Heart right ventricle (tissue), 16 donors: ENCODE data around the gene SUSD2. TPM values are rescaled to one million over a fixed set of nuclear protein-coding genes. Genes with fewer than 3 reads are reported as not detected.
"Not testable (repeated sequence)": the region's sequence is repeated elsewhere in the genome, so short reads cannot be mapped to it uniquely, and the experiment has no call there.

Experiments
- ATAC-seq, 8 donors: fragments of 200-7000 bp; cut with Tn5 transposase; one replicate each; pipeline ENCODE4 v1.9.1; 2020; ENCODE audit warnings: mild to moderate bottlenecking in 8 of 8, moderate library complexity in 8 of 8, moderate number of reproducible peaks in 1 of 8
- DNase-seq, 2 donors: peaks; one replicate each; pipeline ENCODE4 v3.0.0-alpha.2; 2020
- H3K27ac ChIP-seq, 10 donors: fragments of 200-600 bp; sonication (generic) in 2 of 10; one replicate each; pipeline versions ENCODE4 v1.5.0 to v1.8.0; 2020 to 2022; ENCODE audit warnings: mild to moderate bottlenecking in 3 of 10
- H3K27me3 ChIP-seq, 7 donors: fragments of 200-600 bp; one replicate each; pipeline ENCODE4 v1.8.0; 2021 to 2022; ENCODE audit warnings: mild to moderate bottlenecking in 2 of 7
- H3K36me3 ChIP-seq, 9 donors: fragments of 200-600 bp; sonication (generic) in 1 of 9; one replicate each; pipeline versions ENCODE4 v1.5.0 to v1.8.0; 2020 to 2022; ENCODE audit warnings: mild to moderate bottlenecking in 2 of 9
- H3K4me1 ChIP-seq, 9 donors: fragments of 200-600 bp; sonication (generic) in 1 of 9; one replicate each; pipeline versions ENCODE4 v1.5.0 to v1.8.0; 2020 to 2022; ENCODE audit warnings: mild to moderate bottlenecking in 4 of 9
- H3K4me3 ChIP-seq, 10 donors: fragments of 200-600 bp; sonication (generic) in 2 of 10; one replicate each; pipeline versions ENCODE4 v1.5.0 to v1.8.0; 2020 to 2022; ENCODE audit warnings: mild to moderate bottlenecking in 7 of 10, moderate library complexity in 2 of 10
- H3K9me3 ChIP-seq, 11 donors: fragments of 200-600 bp in 10 of 11; sonication (generic) in 2 of 11; one replicate each; pipeline versions ENCODE4 v1.5.0 to v1.8.0; 2013 to 2022; ENCODE audit warnings: mild to moderate bottlenecking in 2 of 11, control low read depth in 1 of 11, moderate library complexity in 1 of 11
- WGBS, 2 donors: extraction: QIAGEN DNeasy Blood & Tissue Kit; methylation state at CpG; one replicate each; pipeline ENCODE4 v1.1.7; 2013; ENCODE audit warnings: inconsistent platforms in 1 of 2; 5-methylcytosine and 5-hydroxymethylcytosine counted together
- intact Hi-C, 10 donors: fragments of 100-400 bp; cut with DNase I; formaldehyde crosslinking; loops; one replicate each; pipeline versions ENCODE4 v1.11.1 to v1.14.2; 2022
- polyA plus RNA-seq, 2 donors: library from polyadenylated mRNA; stranded (reverse); fragments of 200-250 nt; gene quantifications; one replicate each; pipeline ENCODE4 v1.2.3, GENCODE V29; 2013
- total RNA-seq, 10 donors: library from RNA; stranded (reverse); fragmentation: NEBNext Ultra II Directional in 3 of 10; extraction: Animal tissue kit (Norgen Biotek cat#: 25700) in 3 of 10; gene quantifications; one replicate each; pipeline versions ENCODE4 v1.2.1 to v1.2.4, GENCODE V29; 2021 to 2023
- TF ChIP-seq, protein P1 (sequence below), 9 donors: fragments of 200-600 bp; sonication (generic) in 2 of 9; IDR thresholded peaks; one replicate each; pipeline versions ENCODE4 v1.5.0 to v1.8.0; 2021 to 2022; ENCODE audit warnings: antibody characterized with exemption in 9 of 9, mild to moderate bottlenecking in 5 of 9, moderate library complexity in 1 of 9
- donor health status: Arrhythmogenic right ventricular cardiomyopathy.
- donor health status: ischemic (EF 13 %, LVEDD 7.1; RV severe dilation, severe dysfunction).
- donor health status: healthy with polysubstance abuse.
- donor health status: DM: no; HTN: yes; CAD: no.
- donor health status: DM: no; HTN: no; CAD: no.
- donor health status: ischemic (EF 25% LVEDD 6.9; RV normal size, moderate dysfunction).
- donor health status: ischemic (EF 25% LVEDD 5.7; RV mildly dilated, moderate dysfunction).
- donor health status: healthy.
- donor health status: DM: yes; HTN: yes; CAD: no.
- donor health status: Ischemic cardiomyopathy.
- donor health status: ischemic (EF 35%, LVEDD 5.7; RV mildly dilated, moderate dysfunction).
- donor health status: nonischemic (EF 11% LVEDD 7.7; RV severe dilation, severe dysfunction).
- donor health status: DM: yes; HTN: yes; CAD: no.
- donor health status: PGD.
- donor health status: ischemic (EF 29% LVEDD 5.4; RV normal size, mild dysfunction).
- donor health status: nonischemic (EF 23%, LVEDD 6.1; RV moderate dilation, normal function).

SUSD2 gene
- total and polyA plus RNA-seq, 12 donors, result 0.57 to 6.7 (median 2.3) TPM

DNA sequence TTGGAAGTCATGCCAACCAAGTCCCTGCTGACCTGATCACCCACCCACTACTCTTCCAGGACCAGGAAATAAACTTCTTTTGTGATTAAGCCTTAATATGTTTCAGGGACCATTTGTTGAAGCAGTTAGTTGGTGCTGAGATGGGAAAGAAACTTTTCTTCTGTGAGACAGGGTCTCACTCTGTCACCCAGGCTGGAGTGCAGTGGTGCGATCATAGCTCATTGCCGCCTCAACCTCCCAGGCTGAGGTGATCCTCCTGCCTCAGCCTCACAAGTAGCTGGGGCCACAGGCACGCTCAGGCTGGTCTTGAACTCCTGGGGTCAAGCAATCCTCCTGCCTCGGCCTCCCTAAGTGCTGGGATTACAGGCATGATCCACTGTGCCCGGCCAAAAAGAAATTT is 10.6 kb downstream of the SUSD2 start:
- Histone ChIP-seq H3K4me3 (no peak overlapping the region), H3K4me1 (peaks cover 0 to 17% (median 14%) of the 10 kb centered on the region in 9 donors), H3K9me3 (no peaks in the 10 kb centered on the region), H3K27me3 (no peaks in the 10 kb centered on the region), H3K27ac (no peak overlapping the region), H3K36me3 (peaks cover 0 to 5% (median 0%) of the 10 kb centered on the region in 9 donors)
- 86 to 98% methylated on average over 5 of the region's 5 CpGs for WGBS, 2 donors
- no peak for ATAC-seq
- intact Hi-C loops, result loop anchor here in 2 of 10 donors (5.0 kb wide), 1 partner anchor 55 kb away; the partner anchor contains the start of gene GGT5 (in 2 of the 2)
- TF ChIP-seq, protein P1, sequence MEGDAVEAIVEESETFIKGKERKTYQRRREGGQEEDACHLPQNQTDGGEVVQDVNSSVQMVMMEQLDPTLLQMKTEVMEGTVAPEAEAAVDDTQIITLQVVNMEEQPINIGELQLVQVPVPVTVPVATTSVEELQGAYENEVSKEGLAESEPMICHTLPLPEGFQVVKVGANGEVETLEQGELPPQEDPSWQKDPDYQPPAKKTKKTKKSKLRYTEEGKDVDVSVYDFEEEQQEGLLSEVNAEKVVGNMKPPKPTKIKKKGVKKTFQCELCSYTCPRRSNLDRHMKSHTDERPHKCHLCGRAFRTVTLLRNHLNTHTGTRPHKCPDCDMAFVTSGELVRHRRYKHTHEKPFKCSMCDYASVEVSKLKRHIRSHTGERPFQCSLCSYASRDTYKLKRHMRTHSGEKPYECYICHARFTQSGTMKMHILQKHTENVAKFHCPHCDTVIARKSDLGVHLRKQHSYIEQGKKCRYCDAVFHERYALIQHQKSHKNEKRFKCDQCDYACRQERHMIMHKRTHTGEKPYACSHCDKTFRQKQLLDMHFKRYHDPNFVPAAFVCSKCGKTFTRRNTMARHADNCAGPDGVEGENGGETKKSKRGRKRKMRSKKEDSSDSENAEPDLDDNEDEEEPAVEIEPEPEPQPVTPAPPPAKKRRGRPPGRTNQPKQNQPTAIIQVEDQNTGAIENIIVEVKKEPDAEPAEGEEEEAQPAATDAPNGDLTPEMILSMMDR (IDR thresholded peaks at IDR 0.05), result no peak
- DNase-seq, result no peak

DNA sequence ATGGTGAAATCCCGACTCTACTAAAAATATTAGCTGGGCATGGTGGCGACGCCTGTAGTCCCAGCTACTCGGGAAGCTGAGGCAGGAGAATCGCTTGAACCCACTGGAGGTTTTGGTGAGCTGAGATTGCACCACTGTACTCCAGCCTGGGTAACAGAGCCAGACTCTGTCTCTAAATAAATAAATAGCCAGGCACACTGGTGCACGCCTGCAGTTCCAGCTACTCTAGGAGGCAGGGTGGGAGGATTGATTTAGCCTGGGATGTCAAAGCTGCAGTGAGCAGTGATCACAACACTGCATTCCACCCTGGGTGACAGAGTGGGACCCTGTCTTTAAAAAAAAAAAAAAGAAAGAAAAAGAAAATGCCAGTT is 17.4 kb downstream of the SUSD2 start:
- H3K4me3 ChIP-seq, result no peak overlapping the region
- H3K9me3 ChIP-seq, result no peaks in the 10 kb centered on the region
- DNase-seq, result no peak
- H3K36me3 ChIP-seq, result no peaks in the 10 kb centered on the region
- peaks cover 0 to 26% (median 5%) of the 10 kb centered on the region in 9 donors for H3K4me1 ChIP-seq
- peak in 2 of 8 donors; percentile 9 to 37 for ATAC-seq
- peak overlapping the region in 4 of 10 donors; percentile 14 to 58 (median 38) for H3K27ac ChIP-seq
- H3K27me3 ChIP-seq, result no peaks in the 10 kb centered on the region
- intact Hi-C loops, result loop anchor here in 1 of 10 donors (5.0 kb wide), 1 partner anchor 34 kb away; no protein-coding TSS in a partner anchor
- TF ChIP-seq, protein P1 (IDR thresholded peaks at IDR 0.05), result no peak
- WGBS, 2 donors, result 84 to 92% methylated on average over 6 of the region's 6 CpGs

DNA sequence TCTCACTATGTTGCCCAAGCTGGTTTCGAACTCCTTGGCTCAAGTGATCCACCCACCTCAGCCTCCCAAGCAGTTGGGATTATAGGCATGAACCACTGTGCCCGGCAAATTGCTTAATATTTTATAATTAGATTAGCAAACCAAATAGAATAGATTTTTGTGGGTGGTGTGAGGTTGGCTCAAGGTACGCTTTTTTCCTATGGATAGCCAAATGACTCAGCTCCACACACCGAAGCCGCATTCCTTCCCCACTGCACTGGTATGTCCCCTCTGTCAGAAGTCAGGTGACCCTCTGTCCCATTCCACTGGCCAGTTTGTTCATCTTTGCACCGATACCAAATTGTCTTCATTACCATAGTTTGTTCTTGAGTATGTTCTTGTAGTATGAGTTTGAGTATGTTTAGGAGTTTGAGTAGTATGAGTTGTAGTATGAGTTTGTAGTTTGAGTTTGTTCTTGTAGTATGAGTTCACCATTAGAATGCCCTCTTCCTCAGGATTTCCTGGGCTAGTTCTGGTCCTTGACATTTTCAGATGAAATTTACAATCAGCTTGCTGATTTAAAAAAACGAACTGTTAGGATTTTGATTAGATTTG is 19.4 kb downstream of the SUSD2 start:
- no peak for DNase-seq
- no peak overlapping the region for H3K4me3 ChIP-seq
- no peaks in the 10 kb centered on the region for H3K36me3 ChIP-seq
- ATAC-seq, result no peak
- 73 to 84% methylated on average over 7 of the region's 7 CpGs for WGBS, 2 donors
- peaks cover 0 to 8% (median 0%) of the 10 kb centered on the region in 11 donors for H3K9me3 ChIP-seq
- H3K27me3 ChIP-seq, result no peaks in the 10 kb centered on the region
- TF ChIP-seq, protein P1 (IDR thresholded peaks at IDR 0.05), result no peak
- intact Hi-C loops, result loop anchor here in 1 of 10 donors (5.0 kb wide), 1 partner anchor 42 kb away; no protein-coding TSS in a partner anchor
- H3K4me1 ChIP-seq, result peaks cover 0 to 33% (median 5%) of the 10 kb centered on the region in 9 donors
- no peak overlapping the region for H3K27ac ChIP-seq

DNA sequence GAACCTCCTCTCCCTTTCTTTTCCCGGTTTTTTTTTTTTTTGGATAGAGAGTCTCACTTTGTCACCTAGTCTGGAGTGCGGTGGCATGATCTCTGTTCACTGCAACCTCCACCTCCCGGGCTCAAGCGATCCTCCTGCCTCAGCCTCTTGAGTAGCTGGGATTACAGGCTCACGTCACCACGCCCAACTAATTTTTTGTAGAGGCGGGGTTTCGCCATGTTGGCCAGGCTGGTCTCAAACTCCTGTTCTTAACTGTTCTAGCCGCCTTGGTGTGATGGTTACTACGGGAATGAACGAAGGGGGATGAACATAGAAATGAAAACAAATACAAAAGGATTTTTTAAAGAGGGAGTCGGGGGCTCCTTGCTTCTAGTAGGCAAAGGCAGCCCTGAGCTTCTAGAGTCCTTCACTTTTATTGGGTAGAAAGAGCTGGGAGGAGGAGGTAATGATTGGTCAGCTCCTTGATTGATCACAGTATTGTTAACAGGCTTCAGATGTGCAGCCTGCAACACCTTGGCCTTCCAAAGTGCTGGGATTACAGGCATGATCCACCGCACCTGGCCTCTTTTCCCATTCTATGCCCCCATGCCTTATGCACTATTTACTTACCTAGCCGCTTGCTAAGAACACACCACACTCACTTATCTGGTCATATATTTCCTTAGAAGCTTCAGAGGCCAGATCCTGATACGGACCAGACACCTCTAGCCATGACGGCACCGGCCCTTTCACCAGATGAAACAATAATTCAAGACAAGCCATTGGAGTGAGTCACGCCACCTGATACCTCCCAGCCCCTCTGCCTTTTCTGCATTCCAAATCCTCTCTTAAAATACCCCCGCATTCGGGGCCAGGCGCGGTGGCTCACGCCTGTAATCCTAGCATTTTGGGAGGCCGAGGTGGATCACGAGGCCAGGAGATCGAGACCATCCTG is 20.7 kb downstream of the SUSD2 start:
- no peak for DNase-seq
- peaks cover 1 to 43% (median 9%) of the 10 kb centered on the region in 9 donors for H3K4me1 ChIP-seq
- ATAC-seq, result no peak
- H3K27me3 ChIP-seq, result no peaks in the 10 kb centered on the region
- 94 to 96% methylated on average over 26 of the region's 26 CpGs for WGBS, 2 donors
- H3K4me3 ChIP-seq, result no peak overlapping the region
- intact Hi-C loops, result loop anchor here in 1 of 10 donors (5.0 kb wide), 1 partner anchor 40 kb away; no protein-coding TSS in a partner anchor
- peaks cover 0 to 8% (median 0%) of the 10 kb centered on the region in 11 donors for H3K9me3 ChIP-seq
- H3K36me3 ChIP-seq, result no peaks in the 10 kb centered on the region
- no peak overlapping the region for H3K27ac ChIP-seq
- TF ChIP-seq, protein P1 (IDR thresholded peaks at IDR 0.05), result no peak

DNA sequence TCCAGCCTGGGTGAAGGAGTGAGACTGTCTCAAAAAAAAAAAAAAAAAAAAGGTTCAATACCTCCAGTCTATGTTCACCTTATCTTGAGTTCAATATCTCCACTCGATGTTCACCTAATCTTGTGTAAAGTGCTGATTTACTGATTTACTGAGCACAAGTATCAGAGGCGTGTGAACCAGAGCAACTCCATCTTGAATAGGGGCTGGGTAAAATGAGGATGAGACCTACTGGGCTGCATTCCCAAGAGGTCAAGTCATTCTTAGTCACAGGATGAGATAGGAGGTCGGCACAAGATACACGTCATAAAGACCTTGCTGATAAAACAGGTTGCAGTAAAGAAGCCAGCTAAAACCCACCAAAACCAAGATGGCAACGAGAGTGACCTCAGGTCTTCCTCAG is 22.6 kb downstream of the SUSD2 start:
- not testable (repeated sequence) for H3K9me3 ChIP-seq, ATAC-seq, H3K36me3 ChIP-seq, DNase-seq, H3K4me3 ChIP-seq, H3K27ac ChIP-seq, H3K27me3 ChIP-seq
- 77 to 79% methylated on average over 5 of the region's 5 CpGs for WGBS, 2 donors
- intact Hi-C loops, result loop anchor here in 1 of 10 donors (5.0 kb wide), 1 partner anchor 38 kb away; no protein-coding TSS in a partner anchor
- peaks cover 6 to 44% (median 24%) of the 10 kb centered on the region in 9 donors for H3K4me1 ChIP-seq
